SKM-1 treated with dmso at 0.1 percent for 144 hours (cell line): ENCODE data around the gene AMFR.

Experiments used
- DNase-seq: peaks from one replicate; lab custom pipeline; 2025; ENCODE audit not compliant: unreplicated experiment; lab: John Stamatoyannopoulos, UW

AMFR gene

DNA sequence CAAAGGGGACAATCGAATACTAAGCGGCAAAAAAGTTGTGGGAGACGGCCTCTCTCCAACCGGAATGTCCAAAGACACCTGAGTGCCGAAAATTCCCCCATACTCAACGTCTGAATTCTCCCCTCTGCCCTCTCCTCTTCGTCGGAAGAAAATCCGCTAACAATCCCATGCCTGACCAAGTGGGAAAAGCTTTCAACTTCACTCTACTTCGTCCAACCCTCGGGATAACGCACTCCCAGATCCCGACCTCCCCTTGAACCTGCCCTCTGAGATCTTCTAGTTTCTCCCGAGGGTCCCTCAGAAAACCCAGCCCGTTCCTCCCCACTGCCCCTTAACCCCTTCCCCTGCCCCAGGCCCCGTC is 961 bp downstream of the AMFR start:
- DNase-seq: no peak

DNA sequence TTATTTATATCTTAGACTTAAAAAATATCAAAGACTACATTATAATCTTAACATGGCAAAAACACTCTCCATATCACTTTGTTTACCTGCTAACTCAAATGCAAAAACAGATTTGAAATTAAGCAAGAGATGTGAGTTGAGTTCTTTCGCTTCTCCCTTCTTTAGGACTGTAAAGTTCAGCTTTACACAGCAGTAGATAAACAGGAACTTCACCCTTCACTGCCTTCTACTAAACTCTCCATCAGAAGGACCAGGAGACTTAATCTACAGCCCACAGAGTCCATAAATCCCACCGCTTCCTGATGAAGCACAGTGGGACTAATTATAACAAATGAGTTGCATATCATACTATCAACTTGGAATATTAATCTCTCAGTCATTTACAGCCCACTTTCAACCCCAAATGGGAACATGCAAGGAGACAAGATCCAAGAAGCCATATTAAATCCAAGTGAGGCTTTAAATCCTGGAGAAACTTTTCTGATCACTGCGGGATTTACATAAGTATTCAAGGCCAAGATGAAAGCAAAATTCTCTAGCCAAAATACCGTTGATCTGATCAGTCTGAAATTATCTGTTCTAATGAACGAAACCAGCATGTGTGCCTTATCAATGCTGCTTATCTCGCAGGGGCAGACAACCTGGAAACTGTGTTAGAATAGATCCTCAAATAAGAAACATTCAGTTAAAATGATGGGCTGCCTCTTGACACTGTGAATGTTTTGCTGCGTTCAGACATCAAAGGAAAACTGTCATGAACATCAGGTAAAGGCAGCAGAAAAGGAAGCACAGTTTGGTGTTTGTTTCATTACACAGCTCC is 1.6 kb downstream of the AMFR start:
- peak; percentile 46 for DNase-seq

GRCh38 chr16:56422896-56423441 is 2.4 kb downstream of the AMFR start:
- no peak for DNase-seq

- DNase-seq: no peak
Observed at GRCh38 chr16:56421976-56422669, 3.2 kb downstream of the AMFR start.

- DNase-seq: no peak
Observed at GRCh38 chr16:56421313-56421712, 4.0 kb downstream of the AMFR start.

- DNase-seq: no peak
Observed at GRCh38 chr16:56420613-56421012, 4.7 kb downstream of the AMFR start.

- no peak for DNase-seq
Observed at GRCh38 chr16:56419740-56420548, 5.4 kb downstream of the AMFR start.

DNA sequence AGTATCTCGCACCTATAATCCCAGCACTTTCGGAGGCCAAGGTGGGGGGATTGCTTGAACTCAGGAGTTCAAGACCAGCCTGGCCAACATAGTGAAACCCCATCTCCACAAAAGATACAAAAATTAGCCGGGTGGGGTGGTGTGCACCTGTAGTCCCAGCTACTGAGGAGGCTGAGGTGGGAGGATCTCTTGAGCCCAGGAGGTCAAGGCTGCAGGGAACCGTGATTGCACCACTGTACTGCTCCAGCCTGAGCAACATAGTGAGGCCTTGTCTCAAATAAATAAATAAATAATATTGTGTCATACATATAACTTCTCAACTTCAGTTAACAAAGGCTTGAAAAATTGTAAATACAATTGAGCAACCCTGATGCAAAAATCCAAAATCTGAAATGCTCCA is 8.2 kb downstream of the AMFR start:
- no peak for DNase-seq

DNA sequence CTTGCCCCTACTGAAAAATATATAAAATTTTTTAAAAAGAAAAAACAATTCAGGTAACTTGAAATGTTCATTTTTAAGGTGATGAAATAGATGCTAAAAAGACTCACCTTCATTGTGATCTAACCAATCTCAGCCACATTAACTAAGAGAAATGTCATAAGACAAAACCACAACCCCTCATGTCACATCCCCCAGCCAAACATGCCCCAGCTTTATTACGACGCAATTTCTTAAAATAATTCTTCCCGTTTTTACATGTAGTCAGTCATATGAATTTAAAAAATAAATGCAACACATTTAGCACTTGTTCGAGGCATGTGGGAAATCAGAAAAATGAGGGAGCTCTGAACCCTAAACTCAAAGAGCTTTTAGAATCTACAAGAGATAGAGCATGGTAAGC is 9.5 kb downstream of the AMFR start:
- DNase-seq: no peak

GRCh38 chr16:56414366-56414765 is 11.0 kb downstream of the AMFR start:
- no peak for DNase-seq

DNA sequence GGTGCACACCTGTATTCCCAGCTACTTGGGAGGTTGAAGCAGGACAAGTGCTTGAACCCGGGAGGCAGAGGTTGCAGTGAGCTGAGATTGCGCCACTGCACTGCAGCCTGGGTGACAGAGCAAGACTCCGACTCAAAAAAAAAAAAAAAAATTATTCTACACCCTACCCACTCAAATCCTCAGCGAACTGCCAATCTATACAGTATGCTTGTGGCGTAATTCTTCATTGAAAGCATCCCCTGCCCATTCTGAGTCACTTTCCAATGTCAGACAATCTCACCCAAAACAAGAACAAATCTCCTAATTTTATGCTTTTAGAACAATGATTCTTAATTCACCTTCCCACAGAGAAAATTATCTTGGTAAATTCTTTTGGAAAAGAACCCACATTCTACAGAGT is 12.0 kb downstream of the AMFR start:
- DNase-seq: no peak

DNA sequence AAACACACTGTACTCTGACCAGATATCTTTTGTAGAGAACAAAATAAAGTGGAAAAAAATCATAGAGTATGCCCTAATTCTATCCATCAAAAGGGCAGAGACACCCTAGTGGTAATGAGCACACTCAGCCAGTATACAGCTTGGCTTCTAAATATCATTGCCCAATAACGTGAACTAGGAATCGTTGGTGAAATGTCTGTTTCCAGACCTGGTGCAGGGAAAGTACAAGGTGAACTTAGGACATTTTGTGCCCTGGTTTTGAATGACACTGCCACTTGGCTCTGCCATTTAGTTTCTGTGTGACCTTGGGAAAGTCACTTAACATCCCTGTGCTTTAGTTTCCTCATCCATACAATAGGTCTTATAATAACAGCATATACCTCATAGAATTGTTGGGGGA is 13.7 kb downstream of the AMFR start:
- no peak for DNase-seq

- no peak for DNase-seq
Observed at GRCh38 chr16:56411123-56411522, 14.2 kb downstream of the AMFR start.

- DNase-seq: no peak
Observed at GRCh38 chr16:56409195-56409594, 16.1 kb downstream of the AMFR start.

DNA sequence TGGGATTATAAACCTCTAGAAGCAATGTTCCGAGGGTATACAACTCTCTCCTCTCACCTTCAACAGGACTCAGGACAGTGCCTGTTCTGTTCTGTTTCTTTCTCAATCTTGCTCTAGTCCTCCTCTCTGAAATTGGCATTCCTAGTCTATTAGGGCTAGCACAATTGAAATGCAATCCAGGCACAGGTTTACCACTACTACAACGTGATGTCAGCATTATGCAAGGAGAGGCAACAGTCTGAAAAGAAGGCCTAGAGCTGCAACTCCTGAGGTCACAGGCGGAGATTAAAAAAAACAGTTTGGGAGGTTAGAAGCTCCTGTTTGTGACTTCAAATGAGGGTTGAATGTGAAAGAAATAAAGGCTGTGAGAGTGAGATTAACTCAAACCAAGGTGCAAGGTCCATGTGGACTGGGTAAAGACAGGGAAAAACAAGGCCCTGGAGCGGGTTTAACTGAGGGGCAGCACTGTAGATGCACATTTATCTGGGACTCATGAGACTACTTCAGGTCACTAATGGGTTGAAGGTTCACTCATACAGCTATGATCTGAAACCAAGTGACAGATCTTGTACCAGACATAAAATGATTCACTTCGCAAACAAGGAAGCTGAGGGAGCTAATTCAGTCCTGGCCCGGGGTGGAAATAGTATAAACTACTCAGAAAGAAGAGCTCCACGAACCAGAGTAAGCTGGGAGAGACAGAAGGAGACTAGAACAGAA is 16.8 kb downstream of the AMFR start:
- no peak for DNase-seq

DNA sequence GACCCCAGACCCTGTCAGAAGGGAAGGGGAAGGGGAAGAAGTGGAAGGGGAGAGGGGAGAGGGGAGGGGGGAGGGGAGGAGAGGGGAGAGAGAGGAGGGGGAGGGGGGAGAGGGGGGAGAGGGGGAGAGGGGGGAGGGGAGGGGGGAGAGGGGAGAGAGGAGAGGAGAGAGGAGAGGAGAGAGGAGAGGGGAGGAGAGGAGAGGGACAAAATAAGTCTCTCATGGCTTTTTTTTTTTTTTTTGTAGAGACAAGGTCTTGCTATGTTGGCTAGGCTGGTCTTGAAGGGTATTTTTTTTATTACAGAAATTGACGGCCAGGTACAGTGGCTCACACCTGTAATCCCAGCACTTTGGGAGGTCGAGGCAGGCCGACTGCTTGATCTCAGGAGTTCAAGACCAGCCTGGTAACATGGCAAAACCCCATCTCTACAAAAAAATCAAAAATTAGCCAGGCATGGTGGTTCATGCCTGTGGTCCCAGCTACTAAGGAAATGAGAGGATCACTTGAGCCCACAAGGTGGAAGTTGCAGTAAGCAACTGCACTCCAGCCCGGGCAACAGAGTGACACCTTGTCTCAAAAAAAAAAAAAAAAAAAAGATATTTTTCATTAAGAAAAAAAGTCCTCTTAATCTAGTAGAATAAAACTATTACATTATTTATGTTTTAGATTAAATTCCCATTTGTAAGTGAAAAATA is 19.2 kb downstream of the AMFR start:
- no peak for DNase-seq

- no peak for DNase-seq
Observed at GRCh38 chr16:56401482-56401881, 23.9 kb downstream of the AMFR start.

GRCh38 chr16:56400458-56400857 is 24.9 kb downstream of the AMFR start:
- DNase-seq: no peak

DNA sequence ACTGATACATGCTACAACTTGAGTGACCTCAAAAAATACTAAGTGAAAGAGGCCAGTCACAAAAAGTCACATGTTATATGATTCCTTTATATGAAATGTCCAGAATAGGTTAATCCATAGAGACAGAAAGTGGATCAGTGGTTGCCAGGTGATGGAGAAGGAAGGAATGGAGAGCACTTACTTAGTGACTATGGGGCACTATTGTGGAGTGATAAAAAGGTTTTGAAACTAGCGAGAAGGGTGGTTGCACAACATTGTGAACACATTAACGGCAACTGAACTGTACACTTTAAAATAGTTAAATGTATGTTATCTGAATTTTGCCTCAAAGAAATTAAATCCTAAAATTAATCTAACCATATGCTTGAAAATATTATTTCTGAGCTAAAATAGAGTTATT is 25.9 kb downstream of the AMFR start:
- no peak for DNase-seq

- no peak for DNase-seq
Observed at GRCh38 chr16:56399047-56399446, 26.3 kb downstream of the AMFR start.
